HL-60 (cell line): ENCODE data around the gene SPEM1.

Experiments used
- DNase-seq, 2 experiments: peaks; one replicate each; pipeline ENCODE4 v3.0.0-alpha.2; 2010 to 2020; ENCODE audit warnings: low read depth in 1 of 2, low spot score in 1 of 2
- H3K27ac ChIP-seq: fragments of 250-450 bp; sonication (Bioruptor Pico); replicated peaks from 2 replicates; pipeline ENCODE4 v1.5.1; 2020; ENCODE audit warnings: mild to moderate bottlenecking, moderate library complexity
- H3K27me3 ChIP-seq: fragments of 250-450 bp; sonication (Bioruptor Pico); 2 replicates; pipeline ENCODE4 v1.5.1; 2021; ENCODE audit warnings: mild to moderate bottlenecking, moderate library complexity; ENCODE audit not compliant: insufficient read depth, poor library complexity, severe bottlenecking
- H3K4me3 ChIP-seq: replicated peaks from 2 replicates; pipeline ENCODE4 v1.5.1; 2011; ENCODE audit warnings: mild to moderate bottlenecking, control low read depth, low read length; ENCODE audit not compliant: insufficient read depth
- GABPA ChIP-seq: IDR thresholded peaks from 2 replicates; pipeline ENCODE4 v1.6.1; 2012; ENCODE audit warnings: low read depth
- POLR2AphosphoS5 ChIP-seq: IDR thresholded peaks from 2 replicates; pipeline ENCODE4 v1.6.1; 2012; ENCODE audit warnings: low read depth
- REST ChIP-seq: IDR thresholded peaks from 2 replicates; pipeline ENCODE4 v1.6.1; 2012; ENCODE audit warnings: low read depth; ENCODE audit not compliant: insufficient replicate concordance
- SPI1 ChIP-seq: IDR thresholded peaks from 2 replicates; pipeline ENCODE4 v1.6.1; 2012; ENCODE audit warnings: low read depth, mild to moderate bottlenecking, borderline replicate concordance
- TF ChIP-seq, protein P1 (sequence below): IDR thresholded peaks from one replicate; pipeline ENCODE4 v1.5.1; 2011; ENCODE audit warnings: low read length, control low read depth, inconsistent platforms; ENCODE audit not compliant: insufficient read depth

SPEM1 gene

GRCh38 chr17:7388856-7389255 lies 31.3 kb upstream of the SPEM1 start:
- H3K4me3 ChIP-seq, result no peak overlapping the region
- no peak overlapping the region for H3K27ac ChIP-seq
- H3K27me3 ChIP-seq, result no peaks in the 10 kb centered on the region
- DNase-seq, result no peak
- TF ChIP-seq POLR2AphosphoS5 (no peak), SPI1 (no peak), GABPA (no peak), REST (no peak)
- TF ChIP-seq, protein P1, sequence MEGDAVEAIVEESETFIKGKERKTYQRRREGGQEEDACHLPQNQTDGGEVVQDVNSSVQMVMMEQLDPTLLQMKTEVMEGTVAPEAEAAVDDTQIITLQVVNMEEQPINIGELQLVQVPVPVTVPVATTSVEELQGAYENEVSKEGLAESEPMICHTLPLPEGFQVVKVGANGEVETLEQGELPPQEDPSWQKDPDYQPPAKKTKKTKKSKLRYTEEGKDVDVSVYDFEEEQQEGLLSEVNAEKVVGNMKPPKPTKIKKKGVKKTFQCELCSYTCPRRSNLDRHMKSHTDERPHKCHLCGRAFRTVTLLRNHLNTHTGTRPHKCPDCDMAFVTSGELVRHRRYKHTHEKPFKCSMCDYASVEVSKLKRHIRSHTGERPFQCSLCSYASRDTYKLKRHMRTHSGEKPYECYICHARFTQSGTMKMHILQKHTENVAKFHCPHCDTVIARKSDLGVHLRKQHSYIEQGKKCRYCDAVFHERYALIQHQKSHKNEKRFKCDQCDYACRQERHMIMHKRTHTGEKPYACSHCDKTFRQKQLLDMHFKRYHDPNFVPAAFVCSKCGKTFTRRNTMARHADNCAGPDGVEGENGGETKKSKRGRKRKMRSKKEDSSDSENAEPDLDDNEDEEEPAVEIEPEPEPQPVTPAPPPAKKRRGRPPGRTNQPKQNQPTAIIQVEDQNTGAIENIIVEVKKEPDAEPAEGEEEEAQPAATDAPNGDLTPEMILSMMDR, result no peak

DNA sequence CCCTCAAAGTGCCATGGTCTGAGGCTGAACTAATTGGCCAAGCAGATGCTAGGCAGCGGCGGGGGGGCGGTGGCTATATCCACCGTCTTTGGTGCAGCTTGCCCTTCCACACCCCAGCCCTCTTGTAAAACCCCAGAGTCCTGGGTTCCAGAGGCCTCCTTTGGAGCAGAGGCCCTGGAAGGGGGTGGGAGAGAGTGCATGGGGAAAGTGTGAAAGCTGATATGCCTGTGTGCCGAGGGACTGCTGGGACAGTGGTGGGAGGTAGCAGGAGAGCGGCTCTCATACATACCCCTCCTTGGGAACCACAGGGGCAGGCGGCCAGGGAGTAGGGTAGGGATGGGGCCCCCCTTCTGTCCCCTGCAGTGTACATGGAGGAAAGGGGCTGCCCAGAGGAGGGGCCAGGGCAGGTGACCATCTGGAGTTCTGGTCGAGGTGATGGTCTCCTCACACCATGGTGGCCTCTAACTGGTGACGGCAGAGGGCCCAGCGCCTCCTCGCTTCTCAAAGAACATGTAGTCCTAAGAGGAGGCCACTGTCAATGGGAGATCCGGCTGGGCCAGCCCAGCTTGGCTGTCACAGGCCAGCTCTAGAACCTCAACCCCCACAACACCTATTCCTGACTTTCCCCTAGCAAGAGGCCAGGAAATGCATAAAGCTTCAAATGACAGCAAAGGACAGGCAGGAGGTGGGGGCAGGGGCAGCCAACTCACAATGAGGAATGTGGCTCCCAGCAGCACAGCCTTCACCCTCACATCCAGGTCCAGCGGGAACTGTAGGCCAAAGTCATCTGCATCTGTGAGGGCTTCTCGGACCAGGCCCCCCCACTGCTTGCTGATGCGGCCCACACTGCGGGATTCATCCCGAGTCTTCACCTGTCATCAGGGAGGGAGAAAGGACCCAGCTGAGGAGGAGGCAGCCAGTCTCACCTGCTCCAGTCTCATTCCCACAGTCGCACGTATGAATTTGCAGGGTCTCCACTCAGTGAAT lies 29.9 kb upstream of the SPEM1 start:
- no peak overlapping the region for H3K27ac ChIP-seq

DNA sequence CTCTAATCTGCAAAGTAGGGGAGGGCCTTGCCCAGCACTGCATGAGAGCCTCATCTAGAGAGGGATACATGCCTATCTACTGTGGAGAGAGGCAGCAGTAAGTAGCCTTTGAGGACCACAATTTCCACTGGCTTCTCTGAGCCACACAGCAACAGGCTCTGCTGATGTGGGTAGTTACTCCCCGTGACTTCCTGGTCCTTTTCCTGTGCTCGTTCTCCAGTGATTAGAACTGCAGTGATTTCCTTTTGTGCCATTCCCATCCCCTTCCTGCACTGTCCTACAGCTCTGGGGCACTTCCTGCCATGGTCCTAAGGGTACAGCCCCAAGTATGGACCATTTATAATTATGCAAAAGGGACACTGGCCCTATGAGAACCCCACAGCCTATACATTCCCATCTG lies 28.8 kb upstream of the SPEM1 start:
- Histone ChIP-seq H3K4me3 (no peak overlapping the region), H3K27ac (no peak overlapping the region), H3K27me3 (no peaks in the 10 kb centered on the region)
- TF ChIP-seq SPI1 (no peak), POLR2AphosphoS5 (no peak), GABPA (no peak), REST (no peak)
- TF ChIP-seq, protein P1, result no peak
- DNase-seq, result no peak

More for the DNA sequence above, 29.9 kb upstream of the SPEM1 start:
- Histone ChIP-seq H3K4me3 (no peak overlapping the region), H3K27me3 (no peaks in the 10 kb centered on the region)
- no peak for DNase-seq
- no peak for TF ChIP-seq GABPA
- no peak for TF ChIP-seq POLR2AphosphoS5
- TF ChIP-seq, protein P1, result no peak
- TF ChIP-seq REST, result no peak
- no peak for TF ChIP-seq SPI1
